Endothelial cell of umbilical vein (primary cell): ENCODE measurements around the gene DCAF12. TPM values are rescaled to one million over a fixed set of nuclear protein-coding genes. Genes with fewer than 3 reads are reported as not detected.

ENCODE experiments used
- BruUV-seq: library from RNA; stranded (reverse); fragments of 400-500 nt; replicated peaks from 2 replicates; lab custom pipeline; 2021; lab: Mats Ljungman, UMichigan
- CTCF ChIA-PET: fragments of 300-600, 350-600 bp; sonication (Branson Sonifier 250); formaldehyde crosslinking; loops from one replicate; lab custom pipeline; 2021; ENCODE audit warnings: antibody characterized with exemption, inconsistent platforms; lab: Charles Lee
- POLR2A ChIA-PET: fragments of 300-600, 350-600 bp; sonication (Branson Sonifier 250); formaldehyde crosslinking; loops from one replicate; lab custom pipeline; 2021; ENCODE audit warnings: antibody characterized with exemption, inconsistent platforms; lab: Charles Lee
- DNase-seq: peaks from one replicate; pipeline ENCODE4 v3.0.0-alpha.2; 2011; ENCODE audit warnings: low read depth, low spot score
- FAIRE-seq: peaks from 2 replicates; lab custom pipeline; 2011; peaks lifted over from hg19 to GRCh38; lab: Jason Lieb, UNC
- H2AFZ ChIP-seq: 2 replicates; pipeline ENCODE4 v1.6.0; 2012; ENCODE audit warnings: low read depth, low read length, control low read depth, inconsistent platforms
- H3K27ac ChIP-seq: 2 replicates; pipeline ENCODE4 v1.5.1; 2011; ENCODE audit warnings: low read depth, mild to moderate bottlenecking, control low read depth, low read length, moderate library complexity; ENCODE audit not compliant: insufficient read depth
- H3K27me3 ChIP-seq, 2 experiments: 2 replicates each; pipeline versions ENCODE4 v1.6.0 to v1.6.1; 2011; ENCODE audit warnings: low read length in 2 of 2, mixed read lengths in 1 of 2; ENCODE audit not compliant: control insufficient read depth in 2 of 2, insufficient read depth in 2 of 2
- H3K36me3 ChIP-seq, 2 experiments: 2 replicates in 1 of 2; 3 replicates in 1 of 2; pipeline ENCODE4 v1.5.1; 2011; ENCODE audit warnings: low read length in 2 of 2, mild to moderate bottlenecking in 1 of 2, moderate library complexity in 1 of 2; ENCODE audit not compliant: control insufficient read depth in 2 of 2, insufficient read depth in 2 of 2; ENCODE audit errors: extremely low read depth in 1 of 2
- H3K4me1 ChIP-seq: 3 replicates; pipeline ENCODE4 v1.5.1; 2011; ENCODE audit warnings: mild to moderate bottlenecking, low read length; ENCODE audit not compliant: control insufficient read depth, insufficient read depth; ENCODE audit errors: extremely low read depth
- H3K4me2 ChIP-seq: 2 replicates; pipeline ENCODE4 v1.6.1; 2011; ENCODE audit warnings: low read length, control low read depth, mixed read lengths; ENCODE audit not compliant: insufficient read depth
- H3K4me3 ChIP-seq, 3 experiments: fragments of 200-600 bp in 1 of 3; sonication (generic), shearing (Covaris generic) in 1 of 3; replicated peaks in 1 of 3; 2 replicates each; pipeline ENCODE4 v1.5.1; 2011 to 2016; ENCODE audit warnings: control low read depth in 3 of 3, low read length in 3 of 3, mild to moderate bottlenecking in 2 of 3, inconsistent platforms in 1 of 3, low read depth in 1 of 3, moderate library complexity in 1 of 3; ENCODE audit not compliant: insufficient read depth in 1 of 3
- H3K79me2 ChIP-seq: 2 replicates; pipeline ENCODE4 v1.6.0; 2012; ENCODE audit warnings: low read length, inconsistent platforms; ENCODE audit not compliant: control insufficient read depth, insufficient read depth
- H3K9ac ChIP-seq: replicated peaks from 2 replicates; pipeline ENCODE3; 2011; ENCODE audit warnings: low read length, control low read depth; ENCODE audit not compliant: insufficient read depth; ENCODE audit errors: extremely low read depth
- H3K9me1 ChIP-seq: replicated peaks from 3 replicates; pipeline ENCODE4 v1.6.0; 2011; ENCODE audit warnings: mild to moderate bottlenecking, low read length; ENCODE audit not compliant: control insufficient read depth, insufficient read depth; ENCODE audit errors: extremely low read depth
- H3K9me3 ChIP-seq: replicated peaks from 2 replicates; pipeline ENCODE4 v1.5.1; 2012; ENCODE audit warnings: low read length, inconsistent platforms; ENCODE audit not compliant: control insufficient read depth, insufficient read depth
- H4K20me1 ChIP-seq: replicated peaks from 2 replicates; pipeline ENCODE3; 2011; ENCODE audit warnings: mild to moderate bottlenecking, low read length; ENCODE audit not compliant: control insufficient read depth, insufficient read depth; ENCODE audit errors: extremely low read depth
- EZH2 ChIP-seq: IDR thresholded peaks from 2 replicates; pipeline ENCODE4 v1.6.1; 2012; ENCODE audit warnings: borderline replicate concordance, low read depth, mild to moderate bottlenecking, moderate library complexity, low read length, inconsistent platforms; ENCODE audit not compliant: severe bottlenecking
- FOS ChIP-seq: IDR thresholded peaks from 2 replicates; pipeline ENCODE4 v1.6.1; 2011; ENCODE audit warnings: mild to moderate bottlenecking, low read length, moderate library complexity, borderline replicate concordance; ENCODE audit not compliant: insufficient read depth
- JUN ChIP-seq: IDR thresholded peaks from 2 replicates; pipeline ENCODE4 v1.6.1; 2011; ENCODE audit warnings: borderline replicate concordance, low read depth; ENCODE audit not compliant: insufficient read length, insufficient read depth
- MYC ChIP-seq: IDR thresholded peaks from one replicate; pipeline ENCODE4 v1.6.1; 2011; ENCODE audit warnings: mild to moderate bottlenecking, low read depth, low read length
- POLR2A ChIP-seq: IDR thresholded peaks from 2 replicates; pipeline ENCODE4 v1.6.1; 2012; ENCODE audit warnings: low read depth, mild to moderate bottlenecking, control low read depth, low read length
- POLR2AphosphoS5 ChIP-seq: IDR thresholded peaks from 2 replicates; pipeline ENCODE4 v1.6.1; 2012; ENCODE audit warnings: low read depth, mild to moderate bottlenecking, control low read depth, low read length, moderate library complexity; ENCODE audit not compliant: insufficient read depth
- dilution Hi-C: fragments of 300-500 bp; cut with MboI; formaldehyde crosslinking; loops from one replicate; pipeline ENCODE4 v1.15.0; 2019; ENCODE audit warnings: low sequenced_read_pairs; ENCODE audit not compliant: extremely low pct_ligation_motif_present
- intact Hi-C: fragments of 100-400 bp; cut with micrococcal nuclease; formaldehyde crosslinking; loops from one replicate; pipeline ENCODE4 v1.10.0; 2022
- polyA plus RNA-seq, 4 experiments: library from polyadenylated mRNA; depleted of rRNA in 3 of 4; stranded (reverse) in 3 of 4; unstranded in 1 of 4; fragments of >200 nt; gene quantifications; 2 replicates each; pipeline versions ENCODE4 v1.2.1 to v1.2.3, GENCODE V29; 2011 to 2012; ENCODE audit warnings: missing spikeins in 1 of 4
- total RNA-seq: library from RNA; stranded (reverse); gene quantifications from 2 replicates; pipeline ENCODE4 v1.2.3, GENCODE V29; 2021
- TF ChIP-seq, protein P1 (sequence below): IDR thresholded peaks from 2 replicates; pipeline ENCODE4 v1.6.1; 2011; ENCODE audit not compliant: insufficient read depth, insufficient read length

DCAF12 gene
- total and polyA plus RNA-seq, 2 donors (not counting 3 experiments of a cell fraction or from before 2014, with no cell fraction given) = 26.2 to 28.4 TPM

- FAIRE-seq (no peak), DNase-seq (no peak)
- POLR2A ChIA-PET = interaction anchor here (0.5 kb wide), 2 partner anchors 18 to 24 kb away, joined by 3 read pairs; no protein-coding TSS in a partner anchor
- peaks cover 37% of the 10 kb centered on the region for H3K79me2 ChIP-seq
- H3K4me1 ChIP-seq = peaks cover 22% of the 10 kb centered on the region
- no peaks in the 10 kb centered on the region for H3K27me3 ChIP-seq
- no peaks in the 10 kb centered on the region for H3K9me1 ChIP-seq
- no peaks in the 10 kb centered on the region for H3K9me3 ChIP-seq
- CTCF ChIA-PET = interaction anchor here (1.3 to 2.1 kb wide), 2 partner anchors 24 to 271 kb away, joined by 3 to 9 read pairs; no protein-coding TSS in a partner anchor
- no peak for TF ChIP-seq JUN
- TF ChIP-seq EZH2 = no peak
- no peak for TF ChIP-seq POLR2AphosphoS5
- no peak for TF ChIP-seq FOS
- TF ChIP-seq MYC = no peak
- TF ChIP-seq, protein P1, sequence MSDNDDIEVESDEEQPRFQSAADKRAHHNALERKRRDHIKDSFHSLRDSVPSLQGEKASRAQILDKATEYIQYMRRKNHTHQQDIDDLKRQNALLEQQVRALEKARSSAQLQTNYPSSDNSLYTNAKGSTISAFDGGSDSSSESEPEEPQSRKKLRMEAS = no peak
- no peak for TF ChIP-seq POLR2A
- peak overlapping the region; percentile 25 for H3K4me2 ChIP-seq
- dilution Hi-C loops = no loop called here
- H3K36me3 ChIP-seq = no peaks in the 10 kb centered on the region
- peak overlapping the region; percentile 53 for H2AFZ ChIP-seq
- peak overlapping the region in 2 of 3 experiments; percentile 81 to 86 for H3K4me3 ChIP-seq
- BruUV-seq = TSS peak; percentile 81
- peaks cover 3% of the 10 kb centered on the region for H4K20me1 ChIP-seq
- intact Hi-C loops = loop anchor here (1.0 to 10.0 kb wide), 3 partner anchors 24 to 235 kb away; partner anchors contain the start of gene UBE2R2
- H3K27ac ChIP-seq = peak overlapping the region; percentile 77
- H3K9ac ChIP-seq = peak overlapping the region; percentile 81
These were observed 76.7 kb downstream of the DCAF12 start for GRCh38 chr9:34049630-34050384.
